Central memory CD4-positive, alpha-beta T cell (primary cell): ENCODE results near the gene GLG1.
"Not testable (repeated sequence)": the region's sequence is repeated elsewhere in the genome, so short reads cannot be mapped to it uniquely, and the experiment has no call there.

Experiments
- DNase-seq: peaks from one replicate; pipeline ENCODE4 v3.0.0; 2022

The GLG1 gene

GRCh38 chr16:74468807-74469525 lies 137.9 kb downstream of the GLG1 start:
- DNase-seq: no peak

- DNase-seq: peak; percentile 36
These were observed 140.0 kb downstream of the GLG1 start for GRCh38 chr16:74466872-74467271.

- DNase-seq: no peak
These were observed 140.8 kb downstream of the GLG1 start for GRCh38 chr16:74465851-74466685.

GRCh38 chr16:74465281-74465680 lies 141.6 kb downstream of the GLG1 start:
- no peak for DNase-seq

- no peak for DNase-seq
These were observed 143.0 kb downstream of the GLG1 start for GRCh38 chr16:74463888-74464287.

GRCh38 chr16:74462361-74462760 lies 144.6 kb downstream of the GLG1 start:
- no peak for DNase-seq

GRCh38 chr16:74461826-74462225 lies 145.1 kb downstream of the GLG1 start:
- DNase-seq: no peak

- DNase-seq: no peak
These were observed 146.4 kb downstream of the GLG1 start for GRCh38 chr16:74460542-74460941.

- no peak for DNase-seq
These were observed 150.7 kb downstream of the GLG1 start for GRCh38 chr16:74456290-74456625.

- DNase-seq: no peak
These were observed 151.2 kb downstream of the GLG1 start for GRCh38 chr16:74455619-74456289.

GRCh38 chr16:74455213-74455612 lies 151.7 kb downstream of the GLG1 start:
- no peak for DNase-seq

- DNase-seq: no peak
These were observed 154.8 kb downstream of the GLG1 start for GRCh38 chr16:74451951-74452758.

- no peak for DNase-seq
These were observed 155.8 kb downstream of the GLG1 start for GRCh38 chr16:74450967-74451760.

GRCh38 chr16:74450236-74450635 lies 156.7 kb downstream of the GLG1 start:
- no peak for DNase-seq

GRCh38 chr16:74449470-74449869 lies 157.4 kb downstream of the GLG1 start:
- no peak for DNase-seq

- no peak for DNase-seq
These were observed 157.9 kb downstream of the GLG1 start for GRCh38 chr16:74448990-74449389.

GRCh38 chr16:74447578-74447977 lies 159.3 kb downstream of the GLG1 start:
- no peak for DNase-seq

- no peak for DNase-seq
These were observed 160.0 kb downstream of the GLG1 start for GRCh38 chr16:74446866-74447265.

GRCh38 chr16:74443624-74444346 lies 163.1 kb downstream of the GLG1 start:
- DNase-seq: not testable (repeated sequence)

GRCh38 chr16:74439685-74440084 lies 167.2 kb downstream of the GLG1 start:
- no peak for DNase-seq

GRCh38 chr16:74438492-74438979 lies 168.4 kb downstream of the GLG1 start:
- DNase-seq: peak; percentile 26
